NCI-H1092 treated with DMSO at 0.1 percent for 48 hours (cell line): ENCODE measurements around the gene ELP4.

Experiments used
- DNase-seq: peaks from one replicate; lab custom pipeline; 2025; lab: John Stamatoyannopoulos, UW

ELP4 gene

DNA sequence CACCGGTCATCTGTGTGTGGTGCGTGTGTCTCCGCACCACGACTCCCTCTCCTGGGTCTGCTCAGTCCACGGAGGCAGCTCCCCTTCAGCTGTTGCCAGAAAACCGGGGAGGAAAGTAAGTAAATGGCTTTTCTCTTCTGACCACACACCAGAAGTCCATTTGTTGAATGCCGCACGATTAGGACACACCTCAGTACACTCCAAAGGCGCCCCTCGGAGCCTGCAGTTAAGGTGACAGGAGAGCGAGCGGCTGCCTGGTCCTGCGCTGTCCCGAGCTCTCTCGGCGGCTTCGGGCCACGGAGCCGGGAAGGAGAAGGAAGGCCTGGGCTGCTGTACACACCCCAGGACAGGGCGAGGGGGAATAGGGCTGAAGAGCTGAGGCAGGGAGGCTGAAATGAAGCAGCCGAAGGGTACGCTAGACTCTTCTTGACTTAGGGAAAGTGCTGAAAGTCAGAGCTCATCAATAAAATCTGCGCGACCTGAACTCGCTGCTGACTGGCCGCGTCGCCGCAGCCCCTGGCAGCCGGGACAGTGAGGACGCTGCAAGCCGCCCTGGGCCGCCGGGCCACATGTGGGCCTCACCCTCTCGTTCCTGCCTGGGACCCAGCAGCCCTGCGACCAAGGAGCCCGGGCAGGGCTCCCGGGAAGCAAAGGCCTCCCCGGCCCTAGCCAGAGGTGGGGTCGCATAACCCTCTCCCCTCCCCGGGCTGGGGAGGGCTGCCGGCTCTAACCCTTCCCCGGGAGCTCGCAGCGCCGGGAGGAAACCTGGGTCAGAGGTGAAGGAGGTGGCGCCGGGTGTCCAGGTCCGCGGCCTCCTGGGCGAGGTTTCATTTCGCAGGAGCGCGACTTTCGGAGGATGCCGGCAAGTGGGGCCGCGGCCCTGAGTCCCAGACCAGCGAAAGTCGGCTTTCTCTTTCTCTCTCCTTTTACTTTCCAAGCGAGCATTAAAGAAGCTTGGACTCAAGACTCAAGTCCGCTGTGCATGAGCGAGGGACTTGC is 303.1 kb downstream of the ELP4 start:
- DNase-seq, result no peak

- no peak for DNase-seq
Observed at GRCh38 chr11:31813391-31814175, 304.0 kb downstream of the ELP4 start.

GRCh38 chr11:31814176-31814868 is 304.8 kb downstream of the ELP4 start:
- no peak for DNase-seq

GRCh38 chr11:31815711-31816467 is 306.3 kb downstream of the ELP4 start:
- no peak for DNase-seq

DNA sequence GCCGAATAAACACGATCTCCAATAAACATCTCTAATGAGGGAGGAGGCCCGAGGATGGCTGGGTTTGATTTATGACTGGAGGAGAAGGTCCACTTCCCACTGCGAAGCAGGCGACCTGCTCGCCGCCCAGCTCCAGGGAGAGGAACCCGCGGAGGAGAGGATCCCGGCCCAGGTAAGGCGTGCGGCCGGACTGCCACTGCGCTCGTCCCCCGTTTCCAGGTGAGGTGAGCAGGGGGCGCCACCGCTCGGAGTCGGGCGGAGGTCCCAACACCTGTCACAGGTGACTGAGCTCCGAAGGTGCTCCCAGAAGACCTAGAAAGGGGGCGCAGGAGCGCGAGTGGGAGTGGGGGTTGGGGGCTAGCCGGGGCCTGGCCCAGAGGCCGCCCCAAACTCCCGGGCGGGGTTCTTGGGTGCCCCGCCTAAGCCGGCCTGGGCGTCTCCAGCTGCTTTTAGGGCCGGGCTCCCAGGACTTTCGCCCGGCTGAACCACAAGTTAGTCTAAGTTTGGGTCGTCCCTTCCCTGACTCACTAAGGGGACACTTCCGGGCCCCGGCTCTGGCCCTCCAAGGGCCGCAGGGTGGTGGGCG is 307.0 kb downstream of the ELP4 start:
- DNase-seq, result no peak

GRCh38 chr11:31817054-31817620 is 307.6 kb downstream of the ELP4 start:
- DNase-seq, result no peak

DNA sequence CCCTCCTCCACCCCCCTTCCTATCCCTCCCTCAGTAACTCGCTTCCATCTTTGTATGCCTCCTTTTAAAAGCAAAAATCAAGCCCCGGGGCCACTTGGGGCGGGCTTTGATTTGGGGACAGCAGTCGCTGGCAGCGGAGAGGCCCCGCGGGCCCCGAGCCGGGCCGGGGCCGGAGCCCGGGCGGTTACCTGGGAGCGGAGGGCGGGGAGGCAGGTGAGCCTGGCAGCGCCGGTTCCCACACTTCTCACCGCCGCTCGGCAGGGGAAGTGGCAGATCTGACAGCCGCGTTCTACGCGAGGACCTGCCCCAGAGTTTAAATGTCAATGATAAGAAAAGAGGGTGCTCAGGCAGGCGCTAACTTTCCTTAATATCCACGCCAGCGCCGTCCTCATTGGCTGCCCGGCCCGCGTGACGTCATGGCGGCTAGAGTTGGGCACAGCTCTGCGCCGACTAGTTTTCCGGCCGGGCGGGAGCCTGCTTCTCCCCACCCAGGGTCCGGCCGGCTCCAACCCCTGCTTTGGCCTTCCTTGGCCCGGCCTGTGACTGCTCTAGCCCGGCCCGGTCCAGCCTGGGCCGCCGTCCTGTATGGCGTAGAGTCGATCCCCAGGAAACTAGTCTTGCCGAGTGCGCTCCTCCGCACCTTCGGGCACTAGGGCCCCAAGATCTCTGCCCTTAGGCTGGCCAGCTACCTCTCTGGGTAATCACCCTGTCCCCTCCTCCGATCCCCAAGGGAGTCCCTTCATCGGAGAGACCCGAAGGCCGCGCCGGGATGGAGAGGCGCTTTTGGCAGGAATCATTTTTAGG is 308.3 kb downstream of the ELP4 start:
- no peak for DNase-seq

DNA sequence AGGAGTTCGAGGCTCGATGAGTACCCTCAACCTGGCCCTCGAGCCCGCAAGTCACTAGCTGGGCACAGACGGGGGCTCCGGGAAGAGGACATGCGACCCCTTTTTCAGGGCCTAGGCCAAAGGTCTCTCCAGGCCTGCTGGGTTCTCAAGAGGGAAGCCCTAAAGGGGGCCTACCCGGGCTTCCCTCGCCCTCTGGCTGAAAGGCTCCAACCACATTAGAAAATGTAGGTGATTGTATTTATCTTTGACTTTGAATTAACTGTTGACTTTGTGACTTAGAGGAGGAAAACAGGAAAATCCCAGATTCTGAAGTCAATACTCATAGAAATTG is 308.8 kb downstream of the ELP4 start:
- no peak for DNase-seq

- no peak for DNase-seq
Observed at GRCh38 chr11:31818874-31819331, 309.3 kb downstream of the ELP4 start.

DNA sequence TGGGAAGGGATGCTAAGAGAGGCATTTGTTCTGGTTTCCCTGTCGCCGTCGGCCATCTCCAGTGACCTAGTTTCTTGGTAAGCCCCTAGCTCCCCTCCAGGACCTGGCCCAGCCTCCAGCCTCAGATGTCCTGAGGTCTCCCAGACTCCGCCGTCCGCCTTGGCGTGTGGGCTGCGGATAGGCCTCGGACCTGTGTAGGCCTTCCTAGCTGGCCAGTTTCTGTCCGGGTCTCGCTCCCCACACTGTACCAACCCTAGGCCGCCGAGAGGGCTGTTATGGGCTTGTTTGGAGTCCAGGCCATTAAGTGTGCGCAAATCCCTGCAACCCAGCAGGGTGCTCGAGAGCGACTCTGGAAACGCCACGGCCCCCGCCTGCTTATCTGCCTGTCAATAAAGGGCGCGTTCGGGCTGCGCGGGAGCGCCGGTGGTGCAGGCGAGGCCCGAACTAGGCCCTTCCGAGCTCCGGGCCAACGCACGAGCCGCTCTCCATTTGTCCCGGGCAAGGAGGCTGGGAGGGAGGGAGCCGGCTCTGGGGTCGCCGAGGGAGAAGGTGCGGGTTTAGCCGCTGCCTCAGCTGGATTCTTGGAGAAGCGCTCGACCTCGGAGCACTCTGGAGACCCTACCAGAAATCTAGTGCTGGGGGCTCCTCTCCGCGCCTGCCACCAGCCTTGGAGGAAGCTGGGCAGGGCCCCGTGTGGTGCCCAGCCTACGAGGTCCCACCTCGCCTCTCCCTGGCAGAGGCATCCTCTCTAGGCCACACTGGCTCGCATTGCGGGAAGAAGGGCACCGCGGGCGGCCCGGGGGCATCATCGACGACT is 310.3 kb downstream of the ELP4 start:
- DNase-seq, result no peak

DNA sequence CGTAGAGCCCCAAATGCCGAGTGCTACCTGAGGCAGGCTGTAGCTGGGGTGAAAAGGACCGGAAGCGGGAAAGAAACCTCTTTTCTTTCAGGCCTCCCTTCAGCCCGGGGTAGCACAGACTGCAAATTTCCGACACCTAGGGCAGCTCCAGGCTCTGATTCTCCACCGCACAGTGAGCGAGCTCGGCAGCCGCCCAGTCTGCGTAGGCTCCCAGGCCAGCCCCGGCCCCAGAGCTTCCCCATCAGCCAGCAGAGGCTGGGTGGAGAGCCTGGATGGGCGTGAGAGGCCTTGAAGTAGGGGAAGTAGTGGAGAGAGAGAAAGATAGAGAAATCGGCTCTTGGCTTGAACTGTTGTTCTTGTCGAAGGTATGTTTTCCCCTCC is 310.9 kb downstream of the ELP4 start:
- no peak for DNase-seq

- DNase-seq, result no peak
Observed at GRCh38 chr11:31821235-31821764, 311.7 kb downstream of the ELP4 start.

- no peak for DNase-seq
Observed at GRCh38 chr11:31821766-31822165, 312.2 kb downstream of the ELP4 start.

DNA sequence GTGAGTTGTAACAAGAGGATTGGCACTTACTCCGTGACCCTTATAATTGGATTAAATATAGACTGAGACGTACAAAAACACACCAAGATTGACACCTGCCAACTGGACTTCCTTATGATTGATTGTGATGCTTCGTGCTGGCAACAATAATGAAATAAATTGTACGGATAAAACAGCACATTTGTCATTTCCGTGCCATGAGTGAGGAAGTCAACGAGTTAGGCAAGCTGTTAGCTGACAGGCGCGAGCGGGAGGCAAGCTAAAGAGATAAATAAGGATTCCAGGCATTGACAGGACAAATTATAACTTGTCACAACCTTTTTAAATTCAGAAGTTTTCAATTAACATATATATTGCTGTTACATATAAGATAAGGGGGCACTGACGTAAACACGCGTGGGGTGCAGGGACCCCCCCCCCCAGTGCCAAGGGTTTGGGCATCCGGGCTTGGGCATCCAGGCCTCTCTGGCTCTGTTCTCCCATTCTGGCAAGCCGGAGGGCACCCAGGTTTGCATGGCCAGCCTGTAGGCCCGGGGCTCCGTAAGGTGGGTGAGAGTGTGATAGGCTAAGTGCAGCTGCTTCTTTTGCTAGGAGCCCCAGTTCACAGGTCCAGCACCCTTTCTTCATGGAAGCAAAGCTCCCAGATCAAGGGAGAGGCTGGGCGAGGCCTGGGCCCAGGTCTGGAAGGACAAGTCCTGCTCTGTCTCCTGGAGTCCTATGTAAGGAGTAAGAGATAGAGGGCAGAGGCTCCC is 312.8 kb downstream of the ELP4 start:
- DNase-seq, result no peak

DNA sequence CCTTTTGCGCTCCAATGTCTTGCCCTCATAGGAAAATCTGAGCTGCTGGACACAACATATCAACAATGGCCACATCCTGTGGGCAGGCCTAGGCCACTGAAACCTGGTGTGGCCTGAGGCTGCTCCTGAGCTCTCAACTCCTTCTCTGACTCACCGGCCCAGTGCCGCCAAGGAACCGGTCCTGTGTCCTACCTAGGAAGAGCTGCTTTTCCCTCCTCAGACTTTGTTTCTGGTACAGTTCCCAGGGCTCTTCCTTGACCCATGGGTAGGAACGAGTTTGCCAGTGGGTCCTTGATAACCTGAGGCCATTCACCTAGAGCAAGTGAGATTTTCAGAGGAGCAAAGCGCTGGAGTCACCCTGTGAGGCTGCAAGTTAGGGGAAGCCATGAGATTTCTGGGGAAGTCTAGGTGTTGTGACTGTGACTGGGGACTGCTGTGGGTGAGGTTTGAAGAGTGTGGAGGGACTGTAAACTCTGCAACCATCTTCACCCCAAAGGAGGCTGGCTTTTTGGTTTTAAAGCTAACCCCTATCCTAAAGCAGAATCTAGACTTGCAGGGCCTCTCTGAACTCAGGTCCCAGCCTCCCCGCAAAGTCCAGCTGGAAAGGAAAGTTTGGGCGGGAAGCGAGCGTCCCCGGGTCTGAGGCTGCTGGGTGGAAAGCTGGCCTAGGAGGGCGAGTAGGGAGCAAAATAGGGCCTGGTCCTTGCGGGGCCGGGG is 313.5 kb downstream of the ELP4 start:
- DNase-seq, result no peak

- DNase-seq, result no peak
Observed at GRCh38 chr11:31823644-31824331, 314.2 kb downstream of the ELP4 start.

DNA sequence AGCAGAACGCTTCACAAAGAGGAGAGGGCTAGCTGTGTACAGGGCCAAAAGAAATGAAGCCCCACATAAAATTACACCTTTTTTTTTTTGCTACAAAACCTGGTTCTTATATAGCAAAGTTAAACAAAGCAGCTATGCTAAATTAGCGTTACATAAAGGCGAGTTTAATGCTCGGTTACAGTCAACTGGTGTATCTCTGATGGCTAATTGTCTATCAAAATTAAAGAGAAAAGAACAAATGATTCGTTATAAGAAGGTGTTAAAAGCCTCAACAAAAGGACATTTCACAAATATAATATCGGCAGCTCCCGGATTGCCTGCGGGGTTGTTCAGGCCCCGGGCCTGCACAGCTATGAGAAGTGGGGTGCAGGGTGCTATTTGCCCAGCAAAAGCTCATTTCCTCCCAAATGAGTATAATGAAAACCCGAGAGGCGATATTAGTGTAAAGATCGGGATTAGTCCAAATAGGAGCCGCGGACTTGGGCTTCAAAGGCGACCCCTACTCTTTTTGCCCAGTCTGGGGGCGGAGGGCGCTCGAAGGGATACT is 314.8 kb downstream of the ELP4 start:
- DNase-seq, result no peak
